CD4-positive, alpha-beta T cell treated with Interleukin-1 beta for 1 hour (primary cell): ENCODE measurements around the gene PTPRD.
"Not testable (repeated sequence)": the region's sequence is repeated elsewhere in the genome, so short reads cannot be mapped to it uniquely, and the experiment has no call there.

Experiments used
- DNase-seq, 2 donors: peaks; one replicate each; pipeline ENCODE4 v3.0.0-alpha.2; 2020 to 2022

The PTPRD gene

GRCh38 chr9:8946461-8946860 lies 1666.3 kb downstream of the PTPRD start:
- no peak for DNase-seq

GRCh38 chr9:8943392-8943791 lies 1669.4 kb downstream of the PTPRD start:
- no peak for DNase-seq

- no peak for DNase-seq
These were observed 1672.2 kb downstream of the PTPRD start for GRCh38 chr9:8940650-8941049.

- no peak for DNase-seq
These were observed 1686.3 kb downstream of the PTPRD start for GRCh38 chr9:8926461-8926860.

- DNase-seq, result no peak
These were observed 1688.2 kb downstream of the PTPRD start for GRCh38 chr9:8924562-8924961.

- not testable (repeated sequence) for DNase-seq
These were observed 1692.2 kb downstream of the PTPRD start for GRCh38 chr9:8920478-8921183.

- no peak for DNase-seq
These were observed 1694.7 kb downstream of the PTPRD start for GRCh38 chr9:8917956-8918739.

GRCh38 chr9:8916771-8917170 lies 1696.0 kb downstream of the PTPRD start:
- DNase-seq, result no peak

GRCh38 chr9:8907868-8908267 lies 1704.9 kb downstream of the PTPRD start:
- no peak for DNase-seq

- no peak for DNase-seq
These were observed 1707.1 kb downstream of the PTPRD start for GRCh38 chr9:8905731-8906130.

GRCh38 chr9:8904771-8905515 lies 1707.9 kb downstream of the PTPRD start:
- no peak for DNase-seq

GRCh38 chr9:8903077-8903476 lies 1709.7 kb downstream of the PTPRD start:
- DNase-seq, result no peak

GRCh38 chr9:8901146-8901545 lies 1711.7 kb downstream of the PTPRD start:
- DNase-seq, result no peak

GRCh38 chr9:8899511-8899910 lies 1713.3 kb downstream of the PTPRD start:
- no peak for DNase-seq

- peak in 1 of 2 donors; percentile 20 for DNase-seq
These were observed 1717.0 kb downstream of the PTPRD start for GRCh38 chr9:8895861-8896224.

- DNase-seq, result no peak
These were observed 1717.5 kb downstream of the PTPRD start for GRCh38 chr9:8895106-8895860.

- DNase-seq, result no peak
These were observed 1722.1 kb downstream of the PTPRD start for GRCh38 chr9:8890695-8891094.

- DNase-seq, result no peak
These were observed 1723.7 kb downstream of the PTPRD start for GRCh38 chr9:8889100-8889499.

- DNase-seq, result no peak
These were observed 1724.2 kb downstream of the PTPRD start for GRCh38 chr9:8888591-8888990.

- DNase-seq, result no peak
These were observed 1725.4 kb downstream of the PTPRD start for GRCh38 chr9:8887369-8887768.

GRCh38 chr9:8883321-8883720 lies 1729.5 kb downstream of the PTPRD start:
- no peak for DNase-seq

- DNase-seq, result no peak
These were observed 1732.7 kb downstream of the PTPRD start for GRCh38 chr9:8880060-8880459.

GRCh38 chr9:8879284-8879683 lies 1733.5 kb downstream of the PTPRD start:
- no peak for DNase-seq
